GM10266 (cell line): Measurements from ENCODE around the gene SLC24A3.

Experiments
- DNase-seq: peaks from one replicate; pipeline ENCODE4 v3.0.0; 2012; ENCODE audit errors: extremely low spot score
- CTCF ChIP-seq: IDR thresholded peaks from 2 replicates; pipeline ENCODE4 v1.5.1; 2012; ENCODE audit warnings: mild to moderate bottlenecking, low read depth; ENCODE audit not compliant: control insufficient read depth, insufficient read depth; ENCODE audit errors: missing control alignments

Gene SLC24A3

GRCh38 chr20:19764207-19764606 is 551.8 kb downstream of the SLC24A3 start:
- TF ChIP-seq CTCF = no peak
- no peak for DNase-seq

- no peak for DNase-seq
- no peak for TF ChIP-seq CTCF
These were observed 552.8 kb downstream of the SLC24A3 start for GRCh38 chr20:19765266-19765665.

GRCh38 chr20:19765913-19766312 is 553.5 kb downstream of the SLC24A3 start:
- no peak for TF ChIP-seq CTCF
- no peak for DNase-seq

GRCh38 chr20:19767070-19767469 is 554.6 kb downstream of the SLC24A3 start:
- TF ChIP-seq CTCF = no peak
- DNase-seq = no peak

- DNase-seq = no peak
- no peak for TF ChIP-seq CTCF
These were observed 555.9 kb downstream of the SLC24A3 start for GRCh38 chr20:19768325-19768842.

- no peak for DNase-seq
- TF ChIP-seq CTCF = no peak
These were observed 557.1 kb downstream of the SLC24A3 start for GRCh38 chr20:19769507-19769906.

- no peak for TF ChIP-seq CTCF
- DNase-seq = no peak
These were observed 557.9 kb downstream of the SLC24A3 start for GRCh38 chr20:19770375-19770774.

GRCh38 chr20:19771031-19771430 is 558.6 kb downstream of the SLC24A3 start:
- no peak for TF ChIP-seq CTCF
- DNase-seq = no peak
